ENCODE data around the gene MARVELD3.
A peak's percentile ranks its signal among the peaks of the same experiment; 100 is the strongest.
"Not testable (repeated sequence)": the region's sequence is repeated elsewhere in the genome, so short reads cannot be mapped to it uniquely, and the experiment has no call there.

MARVELD3 gene

GRCh38 chr16:71593048-71593999 lies 32.7 kb upstream of the MARVELD3 start:
- Histone ChIP-seq H3K27ac (ENCODE audit: insufficient read depth, low read length, poor library complexity, severe bottlenecking) (no peak overlapping the region), H3K9me3 (ENCODE audit: control insufficient read depth, low read length) (no peaks in the 10 kb centered on the region), H3K4me3 (ENCODE audit: insufficient read depth, low read depth, low read length, poor library complexity, severe bottlenecking) (no peak overlapping the region), H3K27me3 (replicated peaks; ENCODE audit: control insufficient read depth, insufficient read depth, low read length, poor library complexity, severe bottlenecking) (peaks cover 5% of the 10 kb centered on the region), H3K4me1 (ENCODE audit: control insufficient read depth, insufficient read depth, low read length, poor library complexity, severe bottlenecking) (no peaks in the 10 kb centered on the region), H3K36me3 (ENCODE audit: control insufficient read depth, insufficient read depth, low read length) (no peaks in the 10 kb centered on the region)
- DNase-seq = no peak

- DNase-seq = no peak
- H3K27ac ChIP-seq (ENCODE audit: insufficient read depth, low read length, poor library complexity, severe bottlenecking) = no peak overlapping the region
- H3K36me3 ChIP-seq (ENCODE audit: control insufficient read depth, insufficient read depth, low read length) = no peaks in the 10 kb centered on the region
- no peaks in the 10 kb centered on the region for H3K4me1 ChIP-seq (ENCODE audit: control insufficient read depth, insufficient read depth, low read length, poor library complexity, severe bottlenecking)
- H3K4me3 ChIP-seq (ENCODE audit: insufficient read depth, low read depth, low read length, poor library complexity, severe bottlenecking) = no peak overlapping the region
- H3K9me3 ChIP-seq (ENCODE audit: control insufficient read depth, low read length) = no peaks in the 10 kb centered on the region
- H3K27me3 ChIP-seq (replicated peaks; ENCODE audit: control insufficient read depth, insufficient read depth, low read length, poor library complexity, severe bottlenecking) = peaks cover 5% of the 10 kb centered on the region
Measured at GRCh38 chr16:71594000-71594646, 31.9 kb upstream of the MARVELD3 start.

DNA sequence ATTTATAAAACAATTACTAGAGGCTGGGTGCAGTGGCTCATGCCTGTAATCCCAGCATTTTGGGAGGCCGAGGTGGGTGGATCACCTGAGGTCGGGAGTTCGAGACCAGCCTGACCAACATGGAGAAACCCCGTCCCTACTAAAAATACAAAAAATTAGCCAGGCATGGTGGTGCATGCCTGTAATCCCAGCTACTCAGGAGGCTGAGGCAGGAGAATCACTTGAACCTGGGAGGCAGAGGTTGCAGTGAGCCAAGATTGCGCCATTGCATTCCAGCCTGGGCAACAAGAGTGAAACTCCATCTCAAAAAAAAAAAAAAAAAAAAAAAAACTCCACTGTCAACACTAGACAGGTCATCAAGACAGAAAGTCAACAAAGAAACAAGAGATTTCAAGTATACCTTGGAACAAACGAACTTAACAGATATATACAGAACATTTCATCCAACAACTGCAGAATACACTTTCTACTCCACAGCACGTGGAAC lies 30.6 kb upstream of the MARVELD3 start:
- H3K36me3 ChIP-seq (ENCODE audit: control insufficient read depth, insufficient read depth, low read length); H3K27me3 ChIP-seq (replicated peaks; ENCODE audit: control insufficient read depth, insufficient read depth, low read length, poor library complexity, severe bottlenecking); DNase-seq; H3K4me3 ChIP-seq (ENCODE audit: insufficient read depth, low read depth, low read length, poor library complexity, severe bottlenecking); H3K9me3 ChIP-seq (ENCODE audit: control insufficient read depth, low read length); H3K27ac ChIP-seq (ENCODE audit: insufficient read depth, low read length, poor library complexity, severe bottlenecking); H3K4me1 ChIP-seq (ENCODE audit: control insufficient read depth, insufficient read depth, low read length, poor library complexity, severe bottlenecking): not testable (repeated sequence)

GRCh38 chr16:71598426-71598825 lies 27.6 kb upstream of the MARVELD3 start:
- not testable (repeated sequence) for H3K27me3 ChIP-seq (replicated peaks; ENCODE audit: control insufficient read depth, insufficient read depth, low read length, poor library complexity, severe bottlenecking); H3K9me3 ChIP-seq (ENCODE audit: control insufficient read depth, low read length); DNase-seq; H3K27ac ChIP-seq (ENCODE audit: insufficient read depth, low read length, poor library complexity, severe bottlenecking); H3K4me1 ChIP-seq (ENCODE audit: control insufficient read depth, insufficient read depth, low read length, poor library complexity, severe bottlenecking); H3K4me3 ChIP-seq (ENCODE audit: insufficient read depth, low read depth, low read length, poor library complexity, severe bottlenecking); H3K36me3 ChIP-seq (ENCODE audit: control insufficient read depth, insufficient read depth, low read length)

DNA sequence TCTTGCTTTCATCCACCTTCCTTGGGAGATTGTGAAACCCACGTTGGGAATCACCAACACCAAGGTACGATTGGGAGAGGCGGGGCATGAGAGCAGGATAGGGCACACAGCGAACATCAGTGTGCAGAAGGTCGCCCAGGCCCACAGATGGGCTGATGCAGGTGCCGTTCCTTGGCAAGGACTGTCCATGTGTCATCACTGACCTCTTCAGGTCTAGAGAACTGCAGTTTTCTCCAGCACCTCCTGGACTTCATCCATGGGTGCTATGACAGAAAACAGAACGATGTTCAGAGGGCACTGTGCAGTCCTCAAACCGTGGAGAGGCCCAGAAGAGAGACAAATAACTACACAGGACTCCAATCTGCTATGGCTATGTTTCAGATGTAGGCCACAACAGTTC lies 25.2 kb upstream of the MARVELD3 start:
- Histone ChIP-seq H3K27ac (ENCODE audit: insufficient read depth, low read length, poor library complexity, severe bottlenecking) (no peak overlapping the region), H3K27me3 (replicated peaks; ENCODE audit: control insufficient read depth, insufficient read depth, low read length, poor library complexity, severe bottlenecking) (no peaks in the 10 kb centered on the region), H3K4me3 (ENCODE audit: insufficient read depth, low read depth, low read length, poor library complexity, severe bottlenecking) (no peak overlapping the region), H3K4me1 (ENCODE audit: control insufficient read depth, insufficient read depth, low read length, poor library complexity, severe bottlenecking) (no peaks in the 10 kb centered on the region), H3K9me3 (ENCODE audit: control insufficient read depth, low read length) (no peaks in the 10 kb centered on the region), H3K36me3 (ENCODE audit: control insufficient read depth, insufficient read depth, low read length) (no peaks in the 10 kb centered on the region)
- no peak for DNase-seq

GRCh38 chr16:71609066-71609465 lies 16.9 kb upstream of the MARVELD3 start:
- Histone ChIP-seq H3K27me3 (replicated peaks; ENCODE audit: control insufficient read depth, insufficient read depth, low read length, poor library complexity, severe bottlenecking) (no peaks in the 10 kb centered on the region), H3K4me3 (ENCODE audit: insufficient read depth, low read depth, low read length, poor library complexity, severe bottlenecking) (no peak overlapping the region), H3K4me1 (ENCODE audit: control insufficient read depth, insufficient read depth, low read length, poor library complexity, severe bottlenecking) (no peaks in the 10 kb centered on the region), H3K9me3 (ENCODE audit: control insufficient read depth, low read length) (no peaks in the 10 kb centered on the region), H3K36me3 (ENCODE audit: control insufficient read depth, insufficient read depth, low read length) (no peaks in the 10 kb centered on the region), H3K27ac (ENCODE audit: insufficient read depth, low read length, poor library complexity, severe bottlenecking) (no peak overlapping the region)
- no peak for DNase-seq

GRCh38 chr16:71610447-71610846 lies 15.5 kb upstream of the MARVELD3 start:
- no peak for DNase-seq
- H3K27ac ChIP-seq (ENCODE audit: insufficient read depth, low read length, poor library complexity, severe bottlenecking) = no peak overlapping the region
- no peaks in the 10 kb centered on the region for H3K36me3 ChIP-seq (ENCODE audit: control insufficient read depth, insufficient read depth, low read length)
- H3K9me3 ChIP-seq (ENCODE audit: control insufficient read depth, low read length) = no peaks in the 10 kb centered on the region
- no peak overlapping the region for H3K4me3 ChIP-seq (ENCODE audit: insufficient read depth, low read depth, low read length, poor library complexity, severe bottlenecking)
- no peaks in the 10 kb centered on the region for H3K4me1 ChIP-seq (ENCODE audit: control insufficient read depth, insufficient read depth, low read length, poor library complexity, severe bottlenecking)
- H3K27me3 ChIP-seq (replicated peaks; ENCODE audit: control insufficient read depth, insufficient read depth, low read length, poor library complexity, severe bottlenecking) = no peaks in the 10 kb centered on the region

DNA sequence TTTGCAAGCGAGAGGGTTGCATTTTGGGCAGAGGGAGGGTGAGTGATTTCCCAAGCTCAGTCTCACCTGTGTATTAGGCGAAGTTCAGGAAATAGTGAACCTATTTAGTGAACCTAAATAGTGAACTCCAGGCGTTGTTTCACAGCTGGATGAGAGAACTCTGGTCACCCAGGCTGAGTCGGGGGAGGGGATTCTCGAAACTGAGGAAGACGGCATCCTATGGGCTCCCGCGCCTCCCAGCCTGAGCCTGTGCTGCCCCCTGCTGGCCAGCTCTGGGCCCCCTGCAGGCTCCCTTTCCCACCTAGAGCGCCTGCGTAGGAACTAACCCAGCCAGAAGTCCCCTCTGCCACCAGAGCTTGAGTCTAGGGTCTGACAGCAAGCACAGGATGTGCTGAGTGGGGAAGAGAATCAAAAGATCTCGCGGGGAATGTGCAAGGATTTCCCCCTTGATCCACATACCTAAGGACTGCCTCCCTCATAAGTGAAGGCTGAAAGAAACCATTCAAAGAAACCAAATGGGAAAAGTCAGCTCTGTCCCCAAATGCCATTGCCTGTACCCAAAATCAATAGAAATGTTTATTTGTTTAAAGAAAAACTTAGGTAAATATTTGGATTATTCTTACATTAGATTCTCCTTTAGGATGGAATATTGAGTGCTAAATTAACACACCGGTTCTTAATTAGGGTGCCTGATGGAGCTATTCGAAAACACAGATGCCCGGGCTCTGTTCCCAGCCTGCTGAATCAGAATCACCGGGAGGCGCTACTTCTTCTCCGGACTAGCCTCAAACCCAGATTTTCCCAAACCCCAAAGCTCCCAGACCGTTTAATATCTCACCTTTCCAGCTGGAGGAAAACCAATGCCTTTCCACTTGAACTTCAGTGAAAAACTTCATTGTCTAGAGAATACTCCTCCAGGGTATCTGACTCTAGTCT lies 14.8 kb upstream of the MARVELD3 start:
- no peaks in the 10 kb centered on the region for H3K4me1 ChIP-seq (ENCODE audit: control insufficient read depth, insufficient read depth, low read length, poor library complexity, severe bottlenecking)
- no peak overlapping the region for H3K27ac ChIP-seq (ENCODE audit: insufficient read depth, low read length, poor library complexity, severe bottlenecking)
- no peaks in the 10 kb centered on the region for H3K27me3 ChIP-seq (replicated peaks; ENCODE audit: control insufficient read depth, insufficient read depth, low read length, poor library complexity, severe bottlenecking)
- H3K9me3 ChIP-seq (ENCODE audit: control insufficient read depth, low read length) = no peaks in the 10 kb centered on the region
- DNase-seq = peak; percentile 37 to 56 (median 44)
- H3K4me3 ChIP-seq (ENCODE audit: insufficient read depth, low read depth, low read length, poor library complexity, severe bottlenecking) = no peak overlapping the region
- no peaks in the 10 kb centered on the region for H3K36me3 ChIP-seq (ENCODE audit: control insufficient read depth, insufficient read depth, low read length)

DNA sequence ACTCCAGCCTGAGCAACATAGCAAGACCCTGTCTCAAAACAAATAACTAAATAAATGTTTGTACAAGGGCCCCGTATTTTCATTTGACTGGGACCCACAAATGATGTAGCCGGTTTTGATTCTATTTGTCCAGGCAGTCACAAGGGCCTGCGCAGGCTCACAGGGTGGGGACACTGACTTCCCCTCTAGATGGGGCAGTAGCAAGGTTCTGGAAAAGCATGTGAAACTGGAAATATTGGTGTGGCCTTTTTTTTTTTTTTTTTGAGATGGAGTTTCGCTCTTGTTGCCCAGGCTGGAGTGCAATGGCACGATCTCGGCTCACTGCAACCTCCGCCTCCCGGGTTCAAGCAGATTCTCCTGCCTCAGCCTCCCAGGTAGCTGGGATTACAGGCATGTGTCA lies 11.0 kb upstream of the MARVELD3 start:
- H3K27me3 ChIP-seq (replicated peaks; ENCODE audit: control insufficient read depth, insufficient read depth, low read length, poor library complexity, severe bottlenecking); H3K27ac ChIP-seq (ENCODE audit: insufficient read depth, low read length, poor library complexity, severe bottlenecking); H3K4me3 ChIP-seq (ENCODE audit: insufficient read depth, low read depth, low read length, poor library complexity, severe bottlenecking); H3K4me1 ChIP-seq (ENCODE audit: control insufficient read depth, insufficient read depth, low read length, poor library complexity, severe bottlenecking); H3K36me3 ChIP-seq (ENCODE audit: control insufficient read depth, insufficient read depth, low read length); H3K9me3 ChIP-seq (ENCODE audit: control insufficient read depth, low read length); DNase-seq: not testable (repeated sequence)

Measured in effector memory CD4-positive, alpha-beta T cell (primary cell).